HTERT RPE-1 (cell line): ENCODE results near the gene GABARAPL2.
"Not testable (repeated sequence)": the region's sequence is repeated elsewhere in the genome, so short reads cannot be mapped to it uniquely, and the experiment has no call there.

Experiments
- in situ Hi-C: fragments of 300-500 bp; cut with MboI; formaldehyde crosslinking; loops from 4 replicates; pipeline ENCODE4 v1.14.3; 2020; ENCODE audit warnings: low sequenced_read_pairs

GABARAPL2 gene

GRCh38 chr16:75566040-75566757, at the start of gene GABARAPL2:
GABARAPL2 (plus strand) TSS chr16:75566379; CDS start chr16:75566487, 108 bp downstream.
- in situ Hi-C loops, result no loop called here

GRCh38 chr16:75519175-75519574, 47.0 kb upstream of the GABARAPL2 start:
- in situ Hi-C loops, result no loop called here

- in situ Hi-C loops, result no loop called here
Observed at GRCh38 chr16:75526032-75526790, 40.0 kb upstream of the GABARAPL2 start.

- in situ Hi-C loops, result no loop called here
Observed at GRCh38 chr16:75527825-75528299, 38.3 kb upstream of the GABARAPL2 start.

- in situ Hi-C loops, result no loop called here
Observed at GRCh38 chr16:75529056-75529905, 36.9 kb upstream of the GABARAPL2 start.

- in situ Hi-C loops, result no loop called here
Observed at GRCh38 chr16:75529959-75530358, 36.2 kb upstream of the GABARAPL2 start.

GRCh38 chr16:75532142-75532765, 33.9 kb upstream of the GABARAPL2 start:
- in situ Hi-C loops, result no loop called here

- in situ Hi-C loops, result no loop called here
Observed at GRCh38 chr16:75532791-75533190, 33.4 kb upstream of the GABARAPL2 start.

GRCh38 chr16:75534560-75535205, 31.5 kb upstream of the GABARAPL2 start:
- in situ Hi-C loops, result no loop called here

- in situ Hi-C loops, result no loop called here
Observed at GRCh38 chr16:75535211-75535843, 30.9 kb upstream of the GABARAPL2 start.

- in situ Hi-C loops, result no loop called here
Observed at GRCh38 chr16:75535901-75536300, 30.3 kb upstream of the GABARAPL2 start, which contains the start of gene CHST5. CHST5 (minus strand) TSS chr16:75536108; CDS start chr16:75530384, 5,724 bp downstream.

GRCh38 chr16:75537776-75538175, 28.4 kb upstream of the GABARAPL2 start:
- in situ Hi-C loops, result no loop called here

- in situ Hi-C loops, result not testable (repeated sequence)
Observed at GRCh38 chr16:75538882-75539565, 27.2 kb upstream of the GABARAPL2 start.

GRCh38 chr16:75541236-75541635, 24.9 kb upstream of the GABARAPL2 start:
- in situ Hi-C loops, result no loop called here

- in situ Hi-C loops, result not testable (repeated sequence)
Observed at GRCh38 chr16:75542462-75542861, 23.7 kb upstream of the GABARAPL2 start.

GRCh38 chr16:75545879-75546278, 20.3 kb upstream of the GABARAPL2 start:
- in situ Hi-C loops, result not testable (repeated sequence)

GRCh38 chr16:75546293-75546692, 19.9 kb upstream of the GABARAPL2 start:
- in situ Hi-C loops, result no loop called here

GRCh38 chr16:75548456-75548855, 17.7 kb upstream of the GABARAPL2 start:
- in situ Hi-C loops, result not testable (repeated sequence)

- in situ Hi-C loops, result no loop called here
Observed at GRCh38 chr16:75550211-75550662, 15.9 kb upstream of the GABARAPL2 start.
